Astrocyte (in vitro differentiated cells and primary cell): ENCODE data around the gene LRRC2. TPM values are rescaled to one million over a fixed set of nuclear protein-coding genes. Genes with fewer than 3 reads are reported as not detected.

Experiments
- DNase-seq: peaks from one replicate; pipeline ENCODE4 v3.0.0-alpha.2; 2010; ENCODE audit warnings: low read depth
- FAIRE-seq: peaks from 2 replicates; lab custom pipeline; 2011; peaks lifted over from hg19 to GRCh38; lab: Jason Lieb, UNC
- H2AFZ ChIP-seq: 2 replicates; pipeline ENCODE4 v1.6.0; 2012; ENCODE audit warnings: low read depth, low read length, inconsistent platforms
- H3K27ac ChIP-seq: 2 replicates; pipeline ENCODE4 v1.5.1; 2011; ENCODE audit warnings: low read depth, low read length, inconsistent platforms
- H3K27me3 ChIP-seq: 2 replicates; pipeline ENCODE4 v1.6.0; 2011; ENCODE audit warnings: low read length, inconsistent platforms; ENCODE audit not compliant: insufficient read depth
- H3K36me3 ChIP-seq: 2 replicates; pipeline ENCODE4 v1.5.1; 2011; ENCODE audit warnings: low read length, inconsistent platforms; ENCODE audit not compliant: insufficient read depth
- H3K4me1 ChIP-seq: 2 replicates; pipeline ENCODE4 v1.5.1; 2011; ENCODE audit warnings: low read length, inconsistent platforms; ENCODE audit not compliant: insufficient read depth
- H3K4me2 ChIP-seq: 2 replicates; pipeline ENCODE4 v1.6.0; 2012; ENCODE audit warnings: low read length, inconsistent platforms
- H3K4me3 ChIP-seq: 2 replicates; pipeline ENCODE4 v1.5.1; 2011; ENCODE audit warnings: low read depth, mild to moderate bottlenecking, low read length, inconsistent platforms; ENCODE audit not compliant: insufficient read depth
- H3K79me2 ChIP-seq: 2 replicates; pipeline ENCODE4 v1.6.0; 2012; ENCODE audit warnings: mild to moderate bottlenecking, low read length, inconsistent platforms; ENCODE audit not compliant: insufficient read depth
- H3K9ac ChIP-seq: 2 replicates; pipeline ENCODE4 v1.6.0; 2012; ENCODE audit warnings: mild to moderate bottlenecking, low read length, inconsistent platforms
- H3K9me3 ChIP-seq: 2 replicates; pipeline ENCODE4 v1.5.1; 2012; ENCODE audit warnings: low read depth, mild to moderate bottlenecking, low read length, inconsistent platforms; ENCODE audit not compliant: insufficient read depth
- H4K20me1 ChIP-seq: 2 replicates; pipeline ENCODE4 v1.6.0; 2012; ENCODE audit warnings: low read length, inconsistent platforms; ENCODE audit not compliant: insufficient read depth
- H3K27ac Mint-ChIP-seq: one replicate; pipeline ENCODE4 v1.8.0; 2021; ENCODE audit warnings: mild to moderate bottlenecking, mixed read lengths; ENCODE audit not compliant: unreplicated experiment
- H3K27me3 Mint-ChIP-seq: one replicate; pipeline ENCODE4 v1.8.0; 2021; ENCODE audit warnings: low read depth, mixed read lengths; ENCODE audit not compliant: unreplicated experiment
- H3K36me3 Mint-ChIP-seq: one replicate; pipeline ENCODE4 v1.8.0; 2021; ENCODE audit warnings: low read depth, mixed read lengths; ENCODE audit not compliant: unreplicated experiment
- H3K4me1 Mint-ChIP-seq: one replicate; pipeline ENCODE4 v1.8.0; 2021; ENCODE audit warnings: low read depth, mixed read lengths; ENCODE audit not compliant: unreplicated experiment
- H3K4me3 Mint-ChIP-seq: one replicate; pipeline ENCODE4 v1.8.0; 2021; ENCODE audit warnings: mild to moderate bottlenecking, moderate library complexity, mixed read lengths; ENCODE audit not compliant: unreplicated experiment
- H3K9me3 Mint-ChIP-seq: one replicate; pipeline ENCODE4 v1.8.0; 2021; ENCODE audit warnings: mild to moderate bottlenecking, mixed read lengths; ENCODE audit not compliant: unreplicated experiment
- CTCF ChIP-seq: IDR thresholded peaks from 2 replicates; pipeline ENCODE4 v1.5.1; 2011; ENCODE audit warnings: low read depth, mild to moderate bottlenecking, inconsistent platforms, low read length, moderate library complexity; ENCODE audit not compliant: insufficient read depth
- EZH2 ChIP-seq: IDR thresholded peaks from 2 replicates; pipeline ENCODE4 v1.6.1; 2012; ENCODE audit warnings: mild to moderate bottlenecking, low read length, inconsistent platforms; ENCODE audit not compliant: insufficient read depth
- total RNA-seq: library from RNA; stranded (reverse); gene quantifications from 2 replicates; pipeline ENCODE4 v1.2.1, GENCODE V29; 2021

Gene LRRC2
- total RNA-seq, 1 donor from 2014 or later, result 0.32 TPM

DNA sequence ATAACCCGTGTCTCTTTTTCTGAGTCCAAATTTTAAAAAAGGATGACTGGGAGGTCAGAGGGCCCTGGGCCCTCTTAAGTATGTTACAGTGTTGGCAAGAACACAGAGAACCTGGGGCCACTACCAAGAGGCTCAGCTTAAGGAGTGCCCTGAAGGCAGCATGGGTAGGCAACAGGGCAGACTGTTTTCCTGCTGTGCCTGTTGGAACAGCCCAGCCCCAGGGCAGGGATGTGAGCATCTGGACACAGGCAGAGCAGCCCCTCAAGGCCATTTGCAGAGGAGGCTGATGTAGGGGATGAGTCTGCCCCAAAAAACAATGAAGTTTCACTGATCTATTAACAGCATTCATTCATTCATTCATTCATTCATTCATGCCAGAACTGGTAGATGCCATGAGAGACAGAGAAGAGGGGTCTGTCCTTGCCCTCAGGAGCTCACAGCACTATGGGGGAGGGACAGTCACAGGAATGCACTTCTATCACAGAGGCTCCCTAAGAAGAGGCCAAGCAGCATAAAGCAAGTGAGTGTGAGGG, 99.2 kb downstream of the LRRC2 start:
- DNase-seq, result no peak
- no peak overlapping the region for H3K27ac Mint-ChIP-seq
- H3K36me3 ChIP-seq, result no peaks in the 10 kb centered on the region
- no peak overlapping the region for H3K27ac ChIP-seq
- no peaks in the 10 kb centered on the region for H3K9me3 ChIP-seq
- H3K36me3 Mint-ChIP-seq, result no peaks in the 10 kb centered on the region
- H3K4me1 Mint-ChIP-seq, result peaks cover 6% of the 10 kb centered on the region
- no peak overlapping the region for H3K9ac ChIP-seq
- no peak overlapping the region for H3K4me3 Mint-ChIP-seq
- no peaks in the 10 kb centered on the region for H4K20me1 ChIP-seq
- H3K27me3 ChIP-seq, result peaks cover 39% of the 10 kb centered on the region
- TF ChIP-seq EZH2 (no peak), CTCF (no peak)
- H2AFZ ChIP-seq, result no peak overlapping the region
- H3K4me3 ChIP-seq, result no peak overlapping the region
- no peaks in the 10 kb centered on the region for H3K4me1 ChIP-seq
- H3K27me3 Mint-ChIP-seq, result peaks cover 74% of the 10 kb centered on the region
- H3K79me2 ChIP-seq, result no peaks in the 10 kb centered on the region
- FAIRE-seq, result no peak
- H3K4me2 ChIP-seq, result no peak overlapping the region
- H3K9me3 Mint-ChIP-seq, result no peaks in the 10 kb centered on the region

- H3K4me1 ChIP-seq, result no peaks in the 10 kb centered on the region
- Mint-ChIP-seq H3K27ac (no peak overlapping the region), H3K4me3 (no peak overlapping the region), H3K36me3 (no peaks in the 10 kb centered on the region), H3K27me3 (peaks cover 68% of the 10 kb centered on the region), H3K4me1 (peaks cover 6% of the 10 kb centered on the region), H3K9me3 (no peaks in the 10 kb centered on the region)
- DNase-seq (no peak), FAIRE-seq (no peak)
- H3K27me3 ChIP-seq, result peaks cover 37% of the 10 kb centered on the region
- no peak overlapping the region for H3K27ac ChIP-seq
- no peak overlapping the region for H3K4me2 ChIP-seq
- no peak for TF ChIP-seq EZH2
- no peak for TF ChIP-seq CTCF
- no peak overlapping the region for H2AFZ ChIP-seq
- H3K4me3 ChIP-seq, result no peak overlapping the region
- no peaks in the 10 kb centered on the region for H3K36me3 ChIP-seq
- no peak overlapping the region for H3K9ac ChIP-seq
- no peaks in the 10 kb centered on the region for H3K79me2 ChIP-seq
- no peaks in the 10 kb centered on the region for H3K9me3 ChIP-seq
- no peaks in the 10 kb centered on the region for H4K20me1 ChIP-seq
These were observed 99.8 kb downstream of the LRRC2 start for GRCh38 chr3:46466273-46466672.

Other genes starting within 250 kb of the LRRC2 start
- gene CCR2, start 212.2 kb downstream of the LRRC2 start, total RNA-seq, result not detected in 2 replicates
- not detected in 2 replicates for gene CCR5, start 195.4 kb downstream of the LRRC2 start, total RNA-seq
- gene CCRL2, start 159.0 kb downstream of the LRRC2 start, total RNA-seq, result 0.17 TPM in 1 of 2 replicates, not detected in the other
- gene LTF, start 101.4 kb downstream of the LRRC2 start, total RNA-seq, result not detected in 2 replicates
- not detected in 2 replicates for gene RTP3, start 68.3 kb downstream of the LRRC2 start, total RNA-seq
- not detected in 2 replicates for gene FAM240A, start 46.2 kb upstream of the LRRC2 start, total RNA-seq
- gene ALS2CL, start 127.4 kb upstream of the LRRC2 start, total RNA-seq, result 8.5 and 13.5 TPM in 2 replicates
- gene TMIE, start 135.1 kb upstream of the LRRC2 start, total RNA-seq, result 0.34 and 0.53 TPM in 2 replicates
- gene PRSS50, start 151.6 kb upstream of the LRRC2 start, total RNA-seq, result not detected in 2 replicates